CD4-positive, alpha-beta T cell treated with Interleukin-17A for 1 hour (primary cell): Measurements from ENCODE around the gene CCDC169.
"Not testable (repeated sequence)": the region's sequence is repeated elsewhere in the genome, so short reads cannot be mapped to it uniquely, and the experiment has no call there.

ENCODE experiments used
- DNase-seq: peaks from one replicate; pipeline ENCODE4 v3.0.0-alpha.2; 2020

CCDC169 gene

GRCh38 chr13:36297366-36298338 is at the start of gene CCDC169:
Gene CCDC169, minus strand, starts transcription at chr13:36297814. Its CDS starts 95 bp downstream, at chr13:36297719.
- peak; percentile 63 for DNase-seq

- peak; percentile 92 for DNase-seq
Observed at GRCh38 chr13:36346222-36347083, 48.8 kb upstream of the CCDC169 start, which contains the start of gene SPART. Gene SPART, minus strand, starts transcription at chr13:36346394. Its CDS starts 10,564 bp downstream, at chr13:36335830.

- DNase-seq, result peak; percentile 69
Observed at GRCh38 chr13:36345438-36346221, 48.0 kb upstream of the CCDC169 start.

GRCh38 chr13:36344886-36345437 is 47.3 kb upstream of the CCDC169 start:
- peak; percentile 53 for DNase-seq

- DNase-seq, result no peak
Observed at GRCh38 chr13:36344173-36344572, 46.6 kb upstream of the CCDC169 start.

GRCh38 chr13:36343766-36344165 is 46.2 kb upstream of the CCDC169 start:
- DNase-seq, result no peak

GRCh38 chr13:36342715-36343114 is 45.1 kb upstream of the CCDC169 start:
- DNase-seq, result no peak

- no peak for DNase-seq
Observed at GRCh38 chr13:36341718-36342117, 44.1 kb upstream of the CCDC169 start.

- DNase-seq, result no peak
Observed at GRCh38 chr13:36339600-36340155, 42.1 kb upstream of the CCDC169 start.

GRCh38 chr13:36337938-36338641 is 40.5 kb upstream of the CCDC169 start:
- no peak for DNase-seq

- no peak for DNase-seq
Observed at GRCh38 chr13:36332986-36333385, 35.4 kb upstream of the CCDC169 start.

- DNase-seq, result not testable (repeated sequence)
Observed at GRCh38 chr13:36332255-36332654, 34.6 kb upstream of the CCDC169 start.

- DNase-seq, result no peak
Observed at GRCh38 chr13:36331280-36331679, 33.7 kb upstream of the CCDC169 start.

- DNase-seq, result no peak
Observed at GRCh38 chr13:36329361-36329760, 31.7 kb upstream of the CCDC169 start.

GRCh38 chr13:36328821-36329220 is 31.2 kb upstream of the CCDC169 start:
- no peak for DNase-seq

- no peak for DNase-seq
Observed at GRCh38 chr13:36325912-36326311, 28.3 kb upstream of the CCDC169 start.

- not testable (repeated sequence) for DNase-seq
Observed at GRCh38 chr13:36324881-36325280, 27.3 kb upstream of the CCDC169 start.

GRCh38 chr13:36323951-36324566 is 26.4 kb upstream of the CCDC169 start:
- no peak for DNase-seq

- no peak for DNase-seq
Observed at GRCh38 chr13:36323408-36323807, 25.8 kb upstream of the CCDC169 start.

- not testable (repeated sequence) for DNase-seq
Observed at GRCh38 chr13:36319793-36320192, 22.2 kb upstream of the CCDC169 start.
